A549 treated with AZD9567 at 1 μM for 4 hours (cell line): ENCODE results near the gene KRT72. TPM values are rescaled to one million over a fixed set of nuclear protein-coding genes. Genes with fewer than 3 reads are reported as not detected.

Experiments used
- total RNA-seq: library from RNA; stranded (reverse); fragments of 200-300 nt; extraction: Qiagen RNA extraction; gene quantifications from 5 replicates; pipeline ENCODE4 v1.2.3, GENCODE V29; 2022; ENCODE audit not compliant: insufficient read depth

The KRT72 gene
- total RNA-seq = not detected in 5 replicates

DNA sequence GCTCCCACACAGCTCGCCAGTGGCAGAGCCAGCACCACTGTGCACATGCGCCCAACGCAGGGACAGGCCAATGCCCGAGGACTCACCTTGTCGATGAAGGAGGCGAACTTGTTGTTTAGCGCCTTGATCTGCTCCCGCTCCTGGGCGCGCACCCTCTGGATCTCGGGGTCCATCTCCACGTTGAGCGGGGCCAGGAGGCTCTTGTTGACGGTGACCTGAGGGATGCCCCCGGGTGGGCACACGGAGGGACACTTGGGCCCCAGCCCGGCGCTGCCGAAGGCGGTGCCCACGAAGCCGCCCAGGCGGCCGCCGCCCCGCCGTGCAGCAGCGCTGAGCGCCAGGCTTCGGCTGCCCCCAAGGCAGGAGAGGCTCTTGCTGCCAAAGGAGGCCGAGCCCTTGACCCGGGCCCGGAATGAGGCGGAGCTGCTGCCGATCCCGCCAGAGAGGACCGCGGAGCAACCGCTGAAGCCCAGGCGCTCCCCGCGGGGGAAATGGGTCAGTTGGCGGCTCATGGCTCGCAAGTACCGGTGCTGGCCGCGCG lies at the start of gene KRT72:
TSS of gene KRT72 (minus strand) at position 523 of the 541 bp plus-strand sequence. CDS start at position 512, 11 bp downstream.

DNA sequence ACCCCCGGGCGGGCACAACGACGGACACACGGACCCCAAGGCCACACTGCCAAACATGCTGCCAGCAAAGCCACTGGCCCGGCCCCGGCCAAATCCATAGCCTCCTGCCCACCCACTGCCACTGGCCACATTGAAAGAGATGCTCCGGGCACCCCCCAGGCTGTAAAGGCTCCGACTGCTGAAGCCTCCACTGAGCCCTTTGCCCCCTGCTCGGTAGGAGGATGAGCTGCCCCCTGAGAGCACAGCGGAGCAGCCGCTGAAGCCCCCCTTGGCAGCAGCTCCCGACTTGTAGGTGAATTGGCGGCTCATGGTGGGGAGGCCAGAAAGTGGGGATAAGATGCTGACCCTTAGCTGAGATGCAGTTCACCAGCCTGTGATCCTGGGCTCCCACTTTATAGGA lies 17.0 kb upstream of the KRT72 start, which contains the start of gene KRT73:
TSS of gene KRT73 (minus strand) at position 344 of the 400 bp plus-strand sequence. CDS start at position 309, 35 bp downstream.

DNA sequence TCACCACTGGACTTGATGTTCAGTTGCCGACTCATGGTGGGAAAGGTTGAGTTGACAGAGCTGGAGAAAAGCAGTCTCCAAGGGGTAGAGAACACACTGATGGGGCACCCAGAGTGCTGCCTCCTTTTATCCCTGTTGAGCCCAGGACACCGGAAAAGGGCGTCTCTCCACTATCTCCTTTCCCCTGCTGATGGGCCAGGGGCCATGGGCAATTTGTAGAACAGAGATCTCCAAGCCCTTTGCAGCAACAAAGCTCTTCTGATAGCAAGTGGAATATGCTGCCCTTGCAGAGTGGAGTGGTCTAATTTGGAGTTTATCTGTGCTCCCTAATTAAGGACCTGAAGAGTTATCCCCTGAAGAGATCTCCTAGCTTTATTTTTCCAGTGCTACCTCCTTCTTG lies 27.5 kb downstream of the KRT72 start, which contains the start of gene KRT74:
TSS of gene KRT74 (minus strand) at position 101 of the 400 bp plus-strand sequence. CDS start at position 35, 66 bp downstream.

DNA sequence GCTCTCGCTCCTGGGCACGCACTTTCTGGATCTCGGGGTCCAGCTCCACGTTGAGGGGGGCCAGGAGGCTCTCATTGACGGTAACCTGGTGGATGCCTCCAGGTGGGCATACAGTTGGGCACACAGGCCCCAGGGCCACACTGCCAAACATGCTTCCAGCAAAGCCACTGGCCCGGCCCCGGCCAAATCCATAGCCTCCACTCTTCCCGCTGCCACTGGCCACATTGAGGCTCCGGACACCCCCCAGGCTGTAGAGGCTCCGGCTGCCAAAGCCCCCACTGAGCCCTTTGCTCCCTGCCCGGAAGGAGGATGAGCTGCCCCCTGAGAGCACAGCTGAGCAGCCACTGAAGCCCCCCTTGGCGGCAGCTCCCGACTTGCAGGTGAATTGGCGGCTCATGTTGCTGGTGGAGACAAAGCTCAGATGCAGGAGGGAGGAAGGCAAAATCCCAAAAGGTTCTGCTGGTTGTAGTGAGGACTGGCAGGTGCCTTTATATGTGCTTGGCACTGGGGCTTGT lies 48.5 kb downstream of the KRT72 start, which contains the start of gene KRT71:
TSS of gene KRT71 (minus strand) at position 465 of the 515 bp plus-strand sequence. CDS start at position 397, 68 bp downstream.

Other genes with a start within 250 kb of the KRT72 start
- 0.05 TPM in 1 of 5 replicates, not detected in the others for gene KRT85, start 234.0 kb downstream of the KRT72 start, total RNA-seq
- not detected in 5 replicates for gene KRT84, start 215.8 kb downstream of the KRT72 start, total RNA-seq
- gene KRT82, start 195.1 kb downstream of the KRT72 start, total RNA-seq = not detected in 5 replicates
- 0.07 to 0.20 TPM (median 0.14 TPM) in 4 of 5 replicates, not detected in the other for gene KRT75, start 167.1 kb downstream of the KRT72 start, total RNA-seq
- 0.03 TPM in 1 of 5 replicates, not detected in the others for gene KRT6B, start 149.3 kb downstream of the KRT72 start, total RNA-seq
- not detected in 5 replicates for gene KRT6C, start 127.7 kb downstream of the KRT72 start, total RNA-seq
- gene KRT6A, start 108.2 kb downstream of the KRT72 start, total RNA-seq = 5.2 to 7.8 TPM (median 6.7 TPM) in 5 replicates
- 0.23 to 0.63 TPM (median 0.34 TPM) in 4 of 5 replicates, not detected in the other for gene KRT5, start 81.1 kb downstream of the KRT72 start, total RNA-seq
- not detected in 5 replicates for gene KRT71, start 48.3 kb downstream of the KRT72 start, total RNA-seq
- not detected in 5 replicates for gene KRT74, start 27.6 kb downstream of the KRT72 start, total RNA-seq
- not detected in 5 replicates for gene KRT73, start 17.1 kb upstream of the KRT72 start, total RNA-seq
- not detected in 5 replicates for gene KRT2, start 50.7 kb upstream of the KRT72 start, total RNA-seq
- gene KRT1, start 78.9 kb upstream of the KRT72 start, total RNA-seq = 0.03 TPM in 1 of 5 replicates, not detected in the others
- not detected in 5 replicates for gene KRT77, start 102.1 kb upstream of the KRT72 start, total RNA-seq
- not detected in 5 replicates for gene KRT76, start 175.9 kb upstream of the KRT72 start, total RNA-seq
- 0.05 to 0.08 TPM (median 0.08 TPM) in 3 of 5 replicates, not detected in the others for gene KRT3, start 194.7 kb upstream of the KRT72 start, total RNA-seq
- gene KRT4, start 212.7 kb upstream of the KRT72 start, total RNA-seq = 2.2 to 5.4 TPM (median 3.3 TPM) in 5 replicates
- 0.03 to 0.12 TPM in 2 of 5 replicates, not detected in the others for gene KRT79, start 232.8 kb upstream of the KRT72 start, total RNA-seq
- 0.06 to 0.10 TPM (median 0.07 TPM) in 3 of 5 replicates, not detected in the others for gene KRT78, start 247.5 kb upstream of the KRT72 start, total RNA-seq